Ishikawa (cell line): ENCODE measurements around the gene CASD1.

ENCODE experiments used
- CEBPB ChIP-seq: IDR thresholded peaks from 2 replicates; pipeline ENCODE4 v1.6.1; 2012
- EGR1 ChIP-seq: IDR thresholded peaks from 2 replicates; pipeline ENCODE4 v1.6.1; 2012
- EP300 ChIP-seq: IDR thresholded peaks from 2 replicates; pipeline ENCODE4 v1.6.1; 2012; ENCODE audit warnings: borderline replicate concordance
- FOXM1 ChIP-seq: IDR thresholded peaks from 2 replicates; pipeline ENCODE4 v1.6.1; 2012; ENCODE audit warnings: low read depth, borderline replicate concordance
- NFIC ChIP-seq: IDR thresholded peaks from 2 replicates; pipeline ENCODE4 v1.6.1; 2012
- RAD21 ChIP-seq: IDR thresholded peaks from 2 replicates; pipeline ENCODE4 v1.6.1; 2012; ENCODE audit warnings: low read depth
- REST ChIP-seq: IDR thresholded peaks from 2 replicates; pipeline ENCODE4 v1.6.1; 2012; ENCODE audit warnings: low read depth, mild to moderate bottlenecking
- TAF1 ChIP-seq: IDR thresholded peaks from 2 replicates; pipeline ENCODE4 v1.6.1; 2012; ENCODE audit warnings: low read depth, mild to moderate bottlenecking
- TCF12 ChIP-seq: IDR thresholded peaks from 2 replicates; pipeline ENCODE4 v1.6.1; 2012; ENCODE audit warnings: low read depth
- TEAD4 ChIP-seq: IDR thresholded peaks from 2 replicates; pipeline ENCODE4 v1.6.1; 2012
- YY1 ChIP-seq: IDR thresholded peaks from 2 replicates; pipeline ENCODE4 v1.6.1; 2012; ENCODE audit warnings: low read depth
- ZBTB7A ChIP-seq: IDR thresholded peaks from 2 replicates; pipeline ENCODE4 v1.6.1; 2012; ENCODE audit warnings: low read depth
- TF ChIP-seq, protein P1 (sequence below): IDR thresholded peaks from 2 replicates; pipeline ENCODE4 v1.6.1; 2012

The CASD1 gene

GRCh38 chr7:94514140-94514889 lies 4.7 kb downstream of the CASD1 start:
- no peak for TF ChIP-seq REST
- TF ChIP-seq TCF12, result no peak
- TF ChIP-seq TAF1, result no peak

GRCh38 chr7:94514917-94515316 lies 5.3 kb downstream of the CASD1 start:
- no peak for TF ChIP-seq REST
- TF ChIP-seq FOXM1, result no peak

- TF ChIP-seq REST, result no peak
- no peak for TF ChIP-seq ZBTB7A
- TF ChIP-seq EGR1, result no peak
- no peak for TF ChIP-seq TCF12
- TF ChIP-seq, protein P1, sequence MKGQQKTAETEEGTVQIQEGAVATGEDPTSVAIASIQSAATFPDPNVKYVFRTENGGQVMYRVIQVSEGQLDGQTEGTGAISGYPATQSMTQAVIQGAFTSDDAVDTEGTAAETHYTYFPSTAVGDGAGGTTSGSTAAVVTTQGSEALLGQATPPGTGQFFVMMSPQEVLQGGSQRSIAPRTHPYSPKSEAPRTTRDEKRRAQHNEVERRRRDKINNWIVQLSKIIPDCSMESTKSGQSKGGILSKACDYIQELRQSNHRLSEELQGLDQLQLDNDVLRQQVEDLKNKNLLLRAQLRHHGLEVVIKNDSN, result no peak
- no peak for TF ChIP-seq RAD21
These were observed 16.3 kb downstream of the CASD1 start for GRCh38 chr7:94525923-94526322.

DNA sequence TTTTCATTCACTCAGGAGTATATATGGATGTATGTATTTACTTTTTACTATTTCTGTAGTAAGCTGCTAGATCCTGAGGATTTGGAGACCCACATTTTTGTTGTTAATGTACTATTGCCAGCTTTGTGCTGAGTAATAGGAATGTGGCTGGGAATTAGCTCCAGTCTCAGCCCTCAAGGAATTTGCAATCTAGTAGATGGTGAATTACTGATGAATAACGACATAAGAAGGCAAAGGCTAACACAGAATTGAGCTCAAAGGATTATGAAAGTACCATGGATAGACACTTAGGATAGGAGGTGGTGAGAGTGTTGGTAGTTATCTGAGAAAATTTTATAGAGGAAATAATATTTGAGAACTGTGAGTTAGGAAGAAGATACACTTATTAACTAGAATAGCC lies 19.9 kb downstream of the CASD1 start:
- no peak for TF ChIP-seq REST
- TF ChIP-seq NFIC, result no peak
- TF ChIP-seq EGR1, result no peak
- TF ChIP-seq TEAD4, result no peak
- TF ChIP-seq FOXM1, result no peak
- TF ChIP-seq TCF12, result no peak
- TF ChIP-seq, protein P1, result no peak
- no peak for TF ChIP-seq EP300
- no peak for TF ChIP-seq YY1
- TF ChIP-seq CEBPB, result no peak

DNA sequence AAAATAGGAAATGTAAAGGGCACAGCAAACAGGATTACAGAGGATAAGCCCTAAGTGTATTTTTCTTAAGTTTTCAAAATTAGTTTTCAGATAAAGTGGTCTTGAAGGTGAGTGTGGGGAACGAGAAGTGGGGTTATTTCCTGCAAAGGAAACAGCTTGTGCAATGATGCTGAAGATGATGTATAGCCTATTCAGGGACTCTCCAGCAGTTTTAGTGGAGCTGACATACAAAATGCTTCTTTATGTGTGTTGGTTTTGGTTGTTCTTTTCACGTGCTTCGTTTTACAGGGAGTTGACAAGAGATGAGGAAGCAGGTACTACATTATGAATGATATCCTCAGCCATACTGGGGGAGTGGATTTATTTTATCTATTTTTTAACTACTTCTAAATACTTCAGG lies 20.5 kb downstream of the CASD1 start:
- TF ChIP-seq TCF12, result no peak
- TF ChIP-seq ZBTB7A, result no peak
